ENCODE measurements around the gene LLPH. TPM values are rescaled to one million over a fixed set of nuclear protein-coding genes. Genes with fewer than 3 reads are reported as not detected.
"Not testable (repeated sequence)": the region's sequence is repeated elsewhere in the genome, so short reads cannot be mapped to it uniquely, and the experiment has no call there.

Gene LLPH
- total RNA-seq, result 10 to 100 TPM; 26.4 to 27.2 TPM

DNA sequence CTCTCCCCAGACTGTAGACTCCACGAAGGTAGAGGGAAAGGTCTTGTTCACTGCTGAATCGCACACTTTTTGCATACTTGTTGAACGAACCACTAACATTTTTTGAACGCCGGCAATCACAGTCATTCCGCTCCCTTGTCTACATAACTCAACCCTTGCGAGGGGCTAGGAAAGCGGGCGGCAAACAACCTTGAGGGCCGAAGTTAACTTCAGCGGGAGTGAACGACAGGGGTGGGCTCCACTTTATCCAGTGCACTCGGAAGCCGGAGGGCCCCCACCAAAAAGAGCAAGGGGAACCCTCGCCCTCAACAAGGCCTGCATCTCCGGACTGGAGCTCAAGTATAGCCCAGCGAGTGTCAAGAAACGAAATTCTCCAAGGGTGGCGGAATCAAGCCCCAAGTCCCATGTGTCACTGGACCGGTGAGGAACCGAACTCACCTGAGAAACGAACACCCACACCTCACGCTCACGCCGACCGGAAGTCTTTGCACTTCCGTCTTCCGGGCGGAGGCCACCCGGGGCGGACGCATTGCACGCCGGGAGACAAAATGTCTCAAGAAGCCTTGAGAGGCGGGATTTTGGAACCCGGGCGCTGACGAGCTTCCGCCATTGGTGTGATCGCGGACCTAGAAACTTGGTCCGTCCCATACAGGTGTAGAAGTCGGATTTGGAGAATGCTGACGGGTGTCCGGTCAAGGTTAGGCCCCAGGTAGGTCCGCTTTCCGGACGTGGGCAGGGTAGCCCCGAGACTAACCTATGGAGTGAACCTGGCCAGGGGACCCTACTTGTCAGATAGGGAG, at the start of gene LLPH:
Gene LLPH (minus strand): TSS at position 484 of the 800 bp plus-strand sequence. CDS start 1,644 bp downstream, outside the sequence.
- peak; percentile 95 to 97 for ATAC-seq
- DNase-seq (ENCODE audit: low spot score in 2 of 2), result peak; percentile 86 to 89
- H3K9me3 Mint-ChIP-seq, result no peaks in the 10 kb centered on the region
- H3K36me3 Mint-ChIP-seq, result peaks cover 38% of the 10 kb centered on the region in 2 donors
- H3K27ac Mint-ChIP-seq, result peak within 1 kb of the TSS; percentile 95 to 97

DNA sequence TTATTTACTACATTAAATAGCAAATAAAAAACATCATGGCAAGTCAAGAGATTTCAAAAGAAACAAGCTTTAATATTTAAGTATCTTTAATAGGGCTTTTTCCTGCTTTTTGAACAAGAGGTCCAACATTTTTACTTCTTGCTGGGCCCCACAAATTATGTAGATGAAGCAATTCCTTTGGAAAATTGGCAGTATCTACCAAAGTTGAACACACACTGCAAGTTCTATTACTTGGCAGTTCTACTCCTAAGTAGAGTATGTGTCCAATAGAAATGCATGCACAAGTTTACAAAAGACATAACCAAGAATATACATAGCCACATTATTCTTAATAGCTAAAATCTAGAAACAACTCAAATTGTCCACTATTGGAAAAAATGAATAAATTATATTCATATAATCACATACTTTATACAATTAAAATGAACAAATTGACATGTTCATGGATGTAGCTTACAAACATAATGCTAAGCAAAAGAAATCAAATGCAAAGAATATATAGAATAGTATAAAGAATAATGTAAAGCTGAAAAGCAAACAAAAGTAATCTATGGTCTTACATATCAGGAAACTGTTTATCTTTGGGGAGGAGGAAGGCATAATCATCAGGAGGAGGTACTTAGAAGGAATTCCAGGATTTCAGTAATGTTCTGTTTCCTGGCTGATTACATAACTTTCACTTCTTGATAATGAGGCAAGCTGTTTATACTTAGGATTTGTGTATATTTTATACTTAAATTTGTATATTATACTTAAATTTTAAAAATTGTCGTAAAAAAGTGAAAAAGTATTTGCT, 45.8 kb upstream of the LLPH start:
- no peak for ATAC-seq

DNA sequence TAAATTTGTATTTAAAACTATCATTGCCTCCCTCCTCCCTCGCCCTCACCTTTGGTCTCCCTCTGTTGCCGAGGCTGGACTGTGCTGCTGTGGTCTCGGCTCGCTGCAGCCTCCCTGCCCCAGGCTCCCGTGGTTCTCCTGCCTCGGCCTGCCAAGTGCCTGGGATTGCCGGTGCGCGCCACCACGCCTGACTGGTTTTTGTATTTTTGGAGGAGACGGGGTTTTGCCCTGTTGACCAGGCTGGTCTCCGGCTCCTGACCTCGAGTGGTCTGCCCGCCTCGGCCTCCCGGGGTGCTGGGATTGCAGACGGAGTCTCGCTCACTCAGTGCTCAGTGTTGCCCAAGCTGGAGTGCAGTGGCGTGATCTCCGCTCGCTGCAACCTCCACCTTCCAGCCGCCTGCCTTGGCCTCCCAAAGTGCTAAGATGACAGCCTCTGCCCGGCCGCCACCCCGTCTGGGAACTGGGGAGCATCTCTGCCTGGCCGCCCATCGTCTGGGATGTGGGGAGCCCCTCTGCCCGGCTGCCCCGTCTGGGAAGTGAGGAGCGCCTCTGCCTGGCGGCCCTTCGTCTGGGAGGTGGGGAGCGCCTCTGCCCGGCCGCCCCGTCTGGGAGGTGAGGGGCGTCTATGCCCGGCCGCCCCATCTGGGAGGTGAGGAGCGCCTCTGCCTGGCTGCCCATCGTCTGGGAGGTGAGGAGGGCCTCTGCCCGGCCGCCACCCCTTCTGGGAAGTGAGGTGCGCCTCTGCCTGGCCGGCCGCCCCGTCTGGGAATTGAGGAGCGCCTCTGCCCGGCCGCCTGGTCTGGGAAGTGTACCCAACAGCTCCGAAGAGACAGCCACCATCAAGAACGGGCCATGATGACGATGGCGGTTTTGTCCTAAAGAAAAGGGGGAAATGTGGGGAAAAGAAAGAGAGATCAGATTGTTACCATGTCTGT, 44.1 kb upstream of the LLPH start:
- not testable (repeated sequence) for H3K27ac Mint-ChIP-seq; DNase-seq (ENCODE audit: low spot score in 2 of 2); H3K36me3 Mint-ChIP-seq; H3K9me3 Mint-ChIP-seq; ATAC-seq

More for the DNA sequence above, 45.8 kb upstream of the LLPH start:
- Mint-ChIP-seq H3K9me3 (no peaks in the 10 kb centered on the region), H3K27ac (no peak overlapping the region), H3K36me3 (no peaks in the 10 kb centered on the region)
- no peak for DNase-seq (ENCODE audit: low spot score in 2 of 2)

DNA sequence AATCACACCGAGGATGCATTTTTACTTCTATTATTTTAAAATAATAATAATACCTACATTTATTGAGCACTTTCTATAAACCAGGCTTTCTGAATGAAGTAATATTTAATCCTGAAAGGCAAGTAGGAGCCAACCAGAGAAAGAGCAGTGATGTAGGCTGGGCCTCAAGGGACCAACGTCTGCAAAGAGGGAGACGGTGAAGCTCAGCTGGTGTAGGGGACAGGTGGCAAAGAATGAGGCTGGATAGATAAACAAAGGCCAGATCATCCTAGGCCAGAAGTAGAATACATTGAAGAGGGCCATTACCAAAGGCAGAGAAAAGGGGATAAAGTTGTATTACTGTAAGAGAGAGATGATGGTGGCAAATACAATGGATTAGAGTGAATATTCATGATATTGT, 40.1 kb upstream of the LLPH start:
- no peak for DNase-seq (ENCODE audit: low spot score in 2 of 2)
- no peak for ATAC-seq
- Mint-ChIP-seq H3K9me3 (peaks cover 3 to 6% of the 10 kb centered on the region in 2 donors), H3K36me3 (peaks cover 33 to 36% of the 10 kb centered on the region in 2 donors), H3K27ac (peak overlapping the region; percentile 97 to 100)

DNA sequence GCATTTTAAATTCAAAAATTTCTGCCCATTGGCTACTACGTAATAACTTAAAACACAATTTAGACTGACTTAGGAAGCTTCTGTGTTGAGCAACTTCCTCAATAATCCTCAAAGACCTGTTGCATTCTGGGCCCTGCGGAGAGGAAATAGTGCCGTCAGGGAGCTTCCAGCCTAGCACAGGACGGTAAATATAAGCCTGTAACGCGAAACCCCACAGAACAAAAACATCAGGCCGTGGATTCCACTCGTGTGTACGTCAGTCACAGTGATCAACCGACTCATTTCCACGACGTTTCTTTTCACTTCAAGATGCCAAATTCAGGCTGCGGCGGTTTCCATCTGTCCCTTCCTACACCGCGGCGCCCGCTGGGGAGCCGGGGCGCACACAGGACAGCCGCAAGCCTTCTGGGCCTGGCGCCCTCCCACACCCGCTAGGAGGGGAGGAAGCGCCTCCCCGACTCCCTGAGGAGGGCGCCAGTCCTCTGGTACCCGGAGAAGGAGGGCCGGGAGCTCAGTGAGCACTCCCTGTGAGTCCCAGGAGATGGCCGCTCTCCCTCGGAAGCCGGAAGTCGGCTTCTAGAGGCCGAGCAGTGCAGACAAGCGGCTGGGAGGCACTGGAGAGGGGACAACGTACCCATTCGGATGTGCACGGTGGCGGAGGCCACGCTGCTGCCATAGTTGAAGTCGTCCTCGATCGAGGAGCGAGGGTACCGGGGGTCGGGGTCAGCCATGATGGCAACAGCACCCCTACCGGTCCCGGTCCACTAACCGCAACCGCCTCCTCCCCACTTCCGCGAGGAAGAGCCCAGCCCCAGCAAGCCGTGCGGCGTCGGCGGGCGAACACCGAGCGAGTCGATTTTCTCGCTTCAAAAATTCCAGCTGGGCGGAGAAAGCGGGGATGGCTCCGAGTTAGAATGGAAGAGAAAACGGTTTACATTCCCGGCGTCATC, 38.9 kb upstream of the LLPH start, which contains the start of gene TMBIM4:
Gene TMBIM4 (minus strand): TSS at position 776 of the 950 bp plus-strand sequence. CDS start 45 bp downstream, at position 731.
- peak within 1 kb of the TSS; percentile 97 to 100 for H3K27ac Mint-ChIP-seq
- peaks cover 5 to 11% of the 10 kb centered on the region in 2 donors for H3K9me3 Mint-ChIP-seq
- DNase-seq (ENCODE audit: low spot score in 2 of 2) (peak; percentile 73 to 89), ATAC-seq (peak; percentile 83 to 88)
- H3K36me3 Mint-ChIP-seq, result peaks cover 43 to 44% of the 10 kb centered on the region in 2 donors

DNA sequence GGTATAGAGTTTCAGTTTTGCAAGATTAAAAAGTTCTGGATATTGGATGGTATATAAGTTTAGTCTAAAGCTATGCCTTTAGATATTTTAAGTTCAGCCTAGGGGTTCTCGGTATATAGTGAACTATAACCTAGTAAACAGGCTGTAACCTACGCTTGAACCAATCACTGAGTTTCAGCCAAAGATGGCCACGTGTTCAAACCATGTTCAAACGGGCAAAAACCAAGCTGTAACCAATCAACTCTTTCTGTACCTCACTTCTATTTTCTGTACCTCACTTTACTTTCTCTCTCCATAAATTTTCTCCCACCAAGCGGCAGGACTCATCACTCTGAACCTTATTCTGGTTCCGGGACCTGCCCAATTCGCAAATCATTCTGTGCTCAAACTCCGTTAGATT, 37.9 kb upstream of the LLPH start:
- no peak for ATAC-seq
- Mint-ChIP-seq H3K27ac (peak overlapping the region in 1 of 2 donors; percentile 100), H3K36me3 (peaks cover 45 to 55% of the 10 kb centered on the region in 2 donors), H3K9me3 (peaks cover 9 to 14% of the 10 kb centered on the region in 2 donors)
- no peak for DNase-seq (ENCODE audit: low spot score in 2 of 2)

DNA sequence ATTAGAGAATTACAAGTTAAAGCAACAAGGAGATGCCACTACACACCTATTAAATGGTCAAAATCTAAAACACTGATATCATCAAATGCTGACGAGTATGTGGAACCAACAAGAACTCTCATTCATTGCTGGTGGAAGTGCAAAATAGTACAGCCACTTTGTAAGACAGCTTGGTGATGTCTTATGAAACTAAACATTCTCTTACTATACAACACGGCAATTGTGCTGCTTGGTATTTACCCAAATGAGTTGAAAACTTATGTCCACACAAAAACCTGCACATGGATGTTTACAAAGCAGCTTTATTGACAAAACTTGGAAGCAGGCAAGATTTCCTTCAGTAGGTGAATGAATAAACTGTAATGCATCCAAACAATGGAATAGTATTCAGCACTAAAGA, 36.0 kb upstream of the LLPH start:
- peak overlapping the region in 1 of 2 donors; percentile 100 for H3K27ac Mint-ChIP-seq

DNA sequence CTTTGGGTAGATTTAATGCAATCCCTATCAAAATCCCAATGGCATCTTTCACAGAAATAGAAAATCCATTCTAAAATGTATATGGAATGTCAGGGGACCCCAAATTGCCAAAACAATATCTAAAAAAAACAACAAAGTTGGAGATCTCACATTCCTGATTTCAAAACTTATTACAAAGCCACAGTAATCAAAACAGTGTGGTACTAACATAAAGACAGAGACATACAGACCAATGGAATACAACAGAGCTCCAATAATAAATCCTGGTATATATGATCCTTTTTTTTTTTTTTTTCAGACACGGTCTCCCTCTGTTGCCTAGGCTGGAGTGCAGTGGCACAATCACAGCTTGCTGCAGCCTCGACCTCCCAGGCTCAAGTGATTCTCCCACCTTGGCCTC, 34.6 kb upstream of the LLPH start:
- DNase-seq (ENCODE audit: low spot score in 2 of 2) (no peak), ATAC-seq (no peak)
- peaks cover 9 to 18% of the 10 kb centered on the region in 2 donors for H3K9me3 Mint-ChIP-seq
- H3K36me3 Mint-ChIP-seq, result peaks cover 45 to 59% of the 10 kb centered on the region in 2 donors
- peak overlapping the region in 1 of 2 donors; percentile 75 for H3K27ac Mint-ChIP-seq

More for the DNA sequence above, 36.0 kb upstream of the LLPH start:
- peaks cover 9 to 18% of the 10 kb centered on the region in 2 donors for H3K9me3 Mint-ChIP-seq
- ATAC-seq (no peak), DNase-seq (ENCODE audit: low spot score in 2 of 2) (no peak)
- peaks cover 45 to 57% of the 10 kb centered on the region in 2 donors for H3K36me3 Mint-ChIP-seq

DNA sequence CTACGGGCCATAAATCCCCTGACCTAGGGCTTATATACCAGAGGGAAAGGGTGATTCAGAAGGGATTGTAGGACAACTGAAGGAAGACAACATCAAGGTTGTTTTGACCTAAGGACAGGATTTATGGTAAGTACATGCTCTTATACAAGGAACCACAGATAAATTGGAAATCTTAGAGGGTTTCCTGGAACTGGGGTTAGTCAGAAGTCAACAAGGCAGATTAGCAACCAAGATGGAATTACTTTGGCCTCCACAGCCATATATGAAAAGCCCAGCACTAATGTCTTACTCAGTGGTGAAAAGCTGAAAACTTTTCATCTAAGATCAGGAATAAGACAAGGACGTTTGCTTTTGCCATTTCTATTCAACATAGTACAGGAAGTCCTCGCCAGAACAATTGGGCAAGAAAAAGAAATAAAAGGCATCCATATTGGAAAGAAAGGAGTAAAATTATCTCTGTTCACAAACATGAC, 33.8 kb upstream of the LLPH start:
- peak overlapping the region in 1 of 2 donors; percentile 75 for H3K27ac Mint-ChIP-seq
- ATAC-seq, result no peak
- H3K9me3 Mint-ChIP-seq, result peaks cover 9 to 18% of the 10 kb centered on the region in 2 donors
- DNase-seq (ENCODE audit: low spot score in 2 of 2), result no peak
- peaks cover 47 to 67% of the 10 kb centered on the region in 2 donors for H3K36me3 Mint-ChIP-seq

DNA sequence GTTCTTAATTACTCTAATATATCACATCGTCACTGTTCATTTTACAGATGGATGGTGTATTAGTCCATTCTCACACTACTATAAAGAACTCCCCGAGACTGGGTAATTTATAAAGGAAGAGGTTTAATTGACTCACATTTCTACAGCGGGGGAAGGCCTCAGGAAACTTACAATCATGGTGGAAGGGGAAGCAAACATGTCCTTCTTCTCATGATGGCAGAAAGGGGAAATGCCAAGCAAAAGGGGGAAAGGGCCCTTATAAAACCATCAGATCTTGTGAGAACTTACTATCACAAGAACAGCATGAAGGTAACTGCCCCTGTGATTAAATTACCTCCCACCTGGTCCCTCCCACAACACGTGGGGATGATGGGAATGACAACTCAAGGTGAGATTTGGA, 32.7 kb upstream of the LLPH start:
- peaks cover 37 to 71% of the 10 kb centered on the region in 2 donors for H3K36me3 Mint-ChIP-seq
- H3K9me3 Mint-ChIP-seq, result peaks cover 9 to 18% of the 10 kb centered on the region in 2 donors
- H3K27ac Mint-ChIP-seq, result no peak overlapping the region
- DNase-seq (ENCODE audit: low spot score in 2 of 2) (no peak), ATAC-seq (no peak)

DNA sequence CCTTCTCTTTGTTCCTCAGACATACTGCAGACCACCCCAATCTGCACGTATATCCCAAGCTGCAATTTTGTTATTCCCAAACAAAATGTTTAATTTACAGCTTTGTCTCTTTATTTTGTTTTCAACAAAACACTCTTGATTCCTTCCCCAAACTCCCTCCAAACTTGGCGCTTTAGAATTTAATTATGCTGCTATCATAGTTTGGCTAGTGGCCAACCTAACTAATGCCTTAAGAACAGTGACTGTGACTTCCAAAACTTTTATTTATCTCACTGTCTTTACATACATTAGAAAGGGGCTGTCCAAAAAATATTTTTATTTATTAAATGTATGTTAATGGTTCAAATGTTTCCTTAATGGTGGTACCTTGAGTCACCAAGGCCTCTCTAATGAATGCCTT, 32.2 kb upstream of the LLPH start:
- ATAC-seq (no peak), DNase-seq (ENCODE audit: low spot score in 2 of 2) (no peak)
- no peak overlapping the region for H3K27ac Mint-ChIP-seq
- peaks cover 9 to 18% of the 10 kb centered on the region in 2 donors for H3K9me3 Mint-ChIP-seq
- H3K36me3 Mint-ChIP-seq, result peaks cover 33 to 66% of the 10 kb centered on the region in 2 donors

DNA sequence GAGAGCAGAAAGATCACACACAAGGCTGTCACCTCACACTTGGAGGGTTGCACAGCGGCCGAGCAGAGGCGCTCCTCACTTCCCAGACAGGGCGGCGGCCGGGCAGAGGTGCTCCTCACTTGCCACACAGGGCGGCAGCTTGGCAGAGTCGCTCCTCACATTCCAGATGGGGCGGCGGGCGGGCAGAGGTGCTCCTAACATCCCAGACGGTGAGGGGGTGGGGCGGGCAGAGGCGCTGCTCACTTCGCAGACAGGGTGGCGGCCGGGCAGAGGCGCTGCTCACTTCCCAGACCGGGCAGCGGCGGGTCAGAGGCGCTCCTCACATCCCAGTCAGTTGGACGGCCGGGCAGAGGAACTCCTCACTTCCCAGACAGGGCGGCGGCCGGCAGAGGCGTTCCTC, 30.2 kb upstream of the LLPH start:
- Mint-ChIP-seq H3K9me3 (peaks cover 6 to 13% of the 10 kb centered on the region in 2 donors), H3K36me3 (peaks cover 25 to 51% of the 10 kb centered on the region in 2 donors), H3K27ac (no peak overlapping the region)
- no peak for DNase-seq (ENCODE audit: low spot score in 2 of 2)
- ATAC-seq, result no peak

DNA sequence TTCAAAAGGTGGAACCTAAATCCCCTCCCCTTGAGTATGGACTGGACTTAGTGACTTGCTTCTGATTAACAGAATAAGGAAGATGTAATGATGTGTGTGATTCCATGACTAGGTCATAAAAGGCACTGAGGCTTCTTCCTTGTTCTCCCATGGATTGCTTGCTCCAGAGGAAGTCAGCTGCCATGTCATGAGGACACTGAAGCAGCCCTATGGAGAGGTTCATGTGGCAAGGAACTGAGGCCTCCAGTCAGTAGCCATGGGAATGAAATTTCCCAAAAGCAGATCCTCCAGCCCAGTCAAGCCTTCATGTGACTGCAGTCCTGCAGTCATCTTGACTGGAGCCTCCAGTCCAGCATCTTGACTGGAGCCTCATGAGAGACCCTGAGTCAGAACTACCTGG, 28.6 kb upstream of the LLPH start:
- Mint-ChIP-seq H3K36me3 (peaks cover 15 to 35% of the 10 kb centered on the region in 2 donors), H3K27ac (no peak overlapping the region), H3K9me3 (peaks cover under 1 to 5% of the 10 kb centered on the region in 2 donors)
- ATAC-seq (no peak), DNase-seq (ENCODE audit: low spot score in 2 of 2) (no peak)

DNA sequence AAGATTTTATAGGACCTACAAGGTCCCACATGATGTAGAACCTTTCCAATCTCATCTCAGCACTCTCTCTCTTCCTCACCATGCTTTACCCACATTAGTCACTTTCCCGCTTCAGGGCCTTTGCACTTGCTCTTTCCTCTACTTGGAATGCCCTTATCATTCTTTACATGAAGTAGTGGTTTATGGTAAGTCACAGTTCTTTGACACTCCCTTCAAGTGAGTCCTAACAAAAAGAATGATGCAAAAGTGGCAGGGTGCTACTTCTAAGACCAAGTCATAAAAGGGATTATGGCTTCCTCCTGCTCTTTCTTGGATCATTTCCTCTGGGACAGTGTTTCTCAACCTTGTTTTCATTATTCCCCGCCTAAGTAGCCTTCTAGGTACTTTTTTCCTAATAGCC, 26.1 kb upstream of the LLPH start:
- H3K9me3 Mint-ChIP-seq, result no peaks in the 10 kb centered on the region
- peaks cover 15 to 26% of the 10 kb centered on the region in 2 donors for H3K36me3 Mint-ChIP-seq
- no peak for DNase-seq (ENCODE audit: low spot score in 2 of 2)
- peak in 1 of 2 donors; percentile 37 for ATAC-seq
- peak overlapping the region in 1 of 2 donors; percentile 18 for H3K27ac Mint-ChIP-seq

DNA sequence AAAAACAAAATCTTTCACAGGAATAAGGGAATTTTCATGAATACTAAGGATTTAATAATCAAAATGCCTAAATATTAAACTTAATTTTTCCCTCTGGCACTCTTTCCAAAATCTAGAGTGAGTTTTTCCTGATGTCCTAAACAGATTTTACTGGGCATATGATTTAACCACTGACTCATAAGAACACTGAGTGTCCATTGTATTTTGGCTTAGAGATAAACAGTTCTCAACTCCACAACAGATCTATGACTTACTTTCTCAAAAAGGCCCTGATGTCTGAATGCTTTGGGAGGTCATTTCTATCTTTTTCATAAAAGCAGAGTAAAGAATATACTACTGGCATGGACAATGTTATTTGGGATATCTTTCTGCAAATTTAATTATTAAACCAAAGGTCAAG, 24.2 kb upstream of the LLPH start:
- Mint-ChIP-seq H3K9me3 (no peaks in the 10 kb centered on the region), H3K27ac (peak overlapping the region in 1 of 2 donors; percentile 61), H3K36me3 (peaks cover 11 to 26% of the 10 kb centered on the region in 2 donors)
- ATAC-seq (no peak), DNase-seq (ENCODE audit: low spot score in 2 of 2) (no peak)
